CD14-positive monocyte (primary cell): ENCODE measurements around the gene TOM1L2. TPM values are rescaled to one million over a fixed set of nuclear protein-coding genes. Genes with fewer than 3 reads are reported as not detected.

Source experiments
- DNase-seq, 3 donors: peaks; one replicate each; pipeline ENCODE4 v3.0.0-alpha.2; 2011 to 2022
- H2AFZ ChIP-seq: 2 replicates; pipeline ENCODE4 v1.6.0; 2012; ENCODE audit warnings: mild to moderate bottlenecking, low read depth, low read length, inconsistent platforms; ENCODE audit not compliant: insufficient read depth, poor library complexity, severe bottlenecking
- H3K27ac ChIP-seq, 2 donors: 1 replicate in 1 of 2; 2 replicates in 1 of 2; pipeline ENCODE4 v1.5.1; 2012 to 2013; ENCODE audit warnings: low read length in 2 of 2, control low read depth in 1 of 2, inconsistent platforms in 1 of 2, low read depth in 1 of 2, mild to moderate bottlenecking in 1 of 2
- H3K27me3 ChIP-seq, 2 donors: one replicate each; pipeline versions ENCODE4 v1.6.0 to v1.6.1; 2011 to 2013; ENCODE audit warnings: low read length in 2 of 2; ENCODE audit not compliant: control insufficient read depth in 2 of 2, insufficient read depth in 2 of 2
- H3K36me3 ChIP-seq, 2 donors: replicated peaks in 1 of 2; 1 replicate in 1 of 2; 2 replicates in 1 of 2; pipeline versions ENCODE4 v1.5.1 to v1.6.1; 2012 to 2013; ENCODE audit warnings: low read length in 2 of 2, control low read depth in 1 of 2, inconsistent platforms in 1 of 2, mild to moderate bottlenecking in 1 of 2; ENCODE audit not compliant: insufficient read depth in 2 of 2, control insufficient read depth in 1 of 2
- H3K4me1 ChIP-seq, 2 donors: 1 replicate in 1 of 2; 2 replicates in 1 of 2; pipeline versions ENCODE4 v1.5.1 to v1.6.1; 2012 to 2013; ENCODE audit warnings: low read length in 2 of 2, control low read depth in 1 of 2, inconsistent platforms in 1 of 2, mild to moderate bottlenecking in 1 of 2, moderate library complexity in 1 of 2; ENCODE audit not compliant: insufficient read depth in 2 of 2, control insufficient read depth in 1 of 2
- H3K4me2 ChIP-seq: replicated peaks from 2 replicates; pipeline ENCODE3; 2012; ENCODE audit warnings: low read length, moderate library complexity, mild to moderate bottlenecking; ENCODE audit not compliant: poor library complexity, severe bottlenecking; ENCODE audit errors: extremely low read depth
- H3K4me3 ChIP-seq, 3 experiments: fragments of 200-600 bp in 1 of 3; sonication (generic) in 1 of 3; replicated peaks in 1 of 3; 1 replicate in 2 of 3; 2 replicates in 1 of 3; pipeline ENCODE4 v1.5.1; 2011 to 2013; ENCODE audit warnings: low read length in 3 of 3, mild to moderate bottlenecking in 3 of 3, control low read depth in 2 of 3, low read depth in 2 of 3, inconsistent platforms in 1 of 3, moderate library complexity in 1 of 3
- H3K79me2 ChIP-seq: 2 replicates; pipeline ENCODE4 v1.6.0; 2012; ENCODE audit warnings: mild to moderate bottlenecking, control low read depth, inconsistent platforms, low read length, moderate library complexity; ENCODE audit not compliant: insufficient read depth
- H3K9ac ChIP-seq: 2 replicates; pipeline ENCODE4 v1.6.0; 2017; ENCODE audit warnings: low read length, mild to moderate bottlenecking; ENCODE audit not compliant: insufficient read depth, poor library complexity, severe bottlenecking
- H3K9me3 ChIP-seq, 2 donors: replicated peaks in 1 of 2; 1 replicate in 1 of 2; 2 replicates in 1 of 2; pipeline versions ENCODE4 v1.5.1 to v1.6.1; 2012 to 2013; ENCODE audit warnings: low read length in 2 of 2, control low read depth in 1 of 2; ENCODE audit not compliant: control insufficient read depth in 1 of 2, insufficient read depth in 1 of 2
- H4K20me1 ChIP-seq: 2 replicates; pipeline ENCODE4 v1.6.0; 2012; ENCODE audit warnings: mild to moderate bottlenecking, low read length, control low read depth, moderate library complexity; ENCODE audit not compliant: insufficient read depth
- H3K27ac Mint-ChIP-seq, 7 donors: one replicate each; pipeline ENCODE4 v1.8.0; 2020; ENCODE audit warnings: mild to moderate bottlenecking in 7 of 7, mixed read lengths in 7 of 7, moderate library complexity in 6 of 7, inconsistent platforms in 2 of 7
- H3K27me3 Mint-ChIP-seq, 3 donors: one replicate each; pipeline ENCODE4 v1.8.0; 2021 to 2022; ENCODE audit warnings: low read depth in 3 of 3, mild to moderate bottlenecking in 3 of 3, mixed read lengths in 3 of 3, moderate library complexity in 3 of 3, inconsistent platforms in 1 of 3
- H3K36me3 Mint-ChIP-seq, 2 donors: one replicate each; pipeline ENCODE4 v1.8.0; 2020; ENCODE audit warnings: mixed read lengths in 2 of 2, inconsistent platforms in 1 of 2, mild to moderate bottlenecking in 1 of 2
- H3K4me1 Mint-ChIP-seq: one replicate; pipeline ENCODE4 v1.8.0; 2020; ENCODE audit warnings: mild to moderate bottlenecking, mixed read lengths
- H3K4me3 Mint-ChIP-seq, 2 donors: one replicate each; pipeline ENCODE4 v1.8.0; 2020; ENCODE audit warnings: mild to moderate bottlenecking in 2 of 2, mixed read lengths in 2 of 2, moderate library complexity in 1 of 2
- H3K9me3 Mint-ChIP-seq, 7 donors: one replicate each; pipeline ENCODE4 v1.8.0; 2020 to 2022; ENCODE audit warnings: mixed read lengths in 7 of 7, mild to moderate bottlenecking in 6 of 7, moderate library complexity in 6 of 7, inconsistent platforms in 2 of 7
- CTCF ChIP-seq: fragments of 200-600 bp; IDR thresholded peaks from one replicate; pipeline ENCODE4 v1.8.0; 2022; ENCODE audit warnings: antibody characterized with exemption, mild to moderate bottlenecking
- WGBS: methylation state at CpG from one replicate; pipeline ENCODE4 v1.1.5; 2013; ENCODE audit warnings: missing lambda C conversion rate; ENCODE audit not compliant: insufficient coverage; 5-methylcytosine and 5-hydroxymethylcytosine counted together
- intact Hi-C, 2 donors: fragments of 100-400 bp; cut with micrococcal nuclease; formaldehyde crosslinking; loops; one replicate each; pipeline versions ENCODE4 v1.15.0 to v1.15.1; 2023
- polyA plus RNA-seq, 3 donors: library from polyadenylated mRNA; depleted of rRNA in 1 of 3; unstranded in 2 of 3; stranded (reverse) in 1 of 3; fragments of 300-500 nt in 2 of 3; fragments of >200 nt in 1 of 3; fragmentation: Illumina TruSeq in 2 of 3; gene quantifications; 1 replicate in 2 of 3; 2 replicates in 1 of 3; pipeline ENCODE4 v1.2.3, GENCODE V29; 2012 to 2021

Gene TOM1L2
- polyA plus RNA-seq, 3 donors = 1.7 to 28.2 (median 2.8) TPM

DNA sequence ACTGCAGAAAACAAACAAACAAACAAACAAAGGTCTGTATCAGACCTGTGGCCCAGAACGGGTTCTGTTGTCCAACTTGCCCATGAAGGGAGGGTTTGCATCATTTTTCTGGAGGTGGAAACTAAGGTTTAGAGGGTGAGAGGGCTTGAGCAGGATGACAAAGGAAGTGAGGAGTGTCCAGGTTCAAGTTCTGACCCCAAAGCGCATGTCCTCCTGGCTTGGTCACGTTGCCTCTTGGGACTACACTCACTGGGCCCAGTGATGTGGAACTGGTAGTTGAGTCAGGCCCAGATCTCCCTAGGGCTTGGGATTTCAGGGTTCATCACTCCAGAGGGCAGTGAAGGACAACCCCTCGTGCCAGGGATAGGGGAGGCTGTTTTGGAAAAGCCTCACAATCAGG lies 137.2 kb downstream of the TOM1L2 start:
- Mint-ChIP-seq H3K4me3 (peak overlapping the region; percentile 24 to 52), H3K27me3 (peaks cover 0 to 4% (median 2%) of the 10 kb centered on the region in 3 donors), H3K4me1 (peaks cover 57% of the 10 kb centered on the region), H3K36me3 (peaks cover 22 to 33% of the 10 kb centered on the region in 2 donors), H3K27ac (peak overlapping the region in 3 of 7 donors; percentile 18 to 93 (median 80)), H3K9me3 (no peaks in the 10 kb centered on the region)
- intact Hi-C loops = loop anchor here in 1 of 2 donors (10.0 kb wide), 1 partner anchor 150 kb away; the partner anchor contains the start of gene RAI1
- Histone ChIP-seq H3K4me2 (peak overlapping the region; percentile 91), H3K27ac (no peak overlapping the region), H3K4me3 (peak overlapping the region in 1 of 3 experiments; percentile 91), H4K20me1 (peaks cover 58% of the 10 kb centered on the region), H3K4me1 (peaks cover 55 to 62% of the 10 kb centered on the region in 2 donors), H2AFZ (no peak overlapping the region), H3K27me3 (no peaks in the 10 kb centered on the region), H3K9me3 (no peaks in the 10 kb centered on the region), H3K79me2 (peaks cover 56% of the 10 kb centered on the region), H3K9ac (no peak overlapping the region), H3K36me3 (peaks cover 11 to 24% of the 10 kb centered on the region in 2 donors)
- WGBS = 100% methylated on average over 3 of the region's 4 CpGs
- no peak for DNase-seq
- no peak for TF ChIP-seq CTCF

DNA sequence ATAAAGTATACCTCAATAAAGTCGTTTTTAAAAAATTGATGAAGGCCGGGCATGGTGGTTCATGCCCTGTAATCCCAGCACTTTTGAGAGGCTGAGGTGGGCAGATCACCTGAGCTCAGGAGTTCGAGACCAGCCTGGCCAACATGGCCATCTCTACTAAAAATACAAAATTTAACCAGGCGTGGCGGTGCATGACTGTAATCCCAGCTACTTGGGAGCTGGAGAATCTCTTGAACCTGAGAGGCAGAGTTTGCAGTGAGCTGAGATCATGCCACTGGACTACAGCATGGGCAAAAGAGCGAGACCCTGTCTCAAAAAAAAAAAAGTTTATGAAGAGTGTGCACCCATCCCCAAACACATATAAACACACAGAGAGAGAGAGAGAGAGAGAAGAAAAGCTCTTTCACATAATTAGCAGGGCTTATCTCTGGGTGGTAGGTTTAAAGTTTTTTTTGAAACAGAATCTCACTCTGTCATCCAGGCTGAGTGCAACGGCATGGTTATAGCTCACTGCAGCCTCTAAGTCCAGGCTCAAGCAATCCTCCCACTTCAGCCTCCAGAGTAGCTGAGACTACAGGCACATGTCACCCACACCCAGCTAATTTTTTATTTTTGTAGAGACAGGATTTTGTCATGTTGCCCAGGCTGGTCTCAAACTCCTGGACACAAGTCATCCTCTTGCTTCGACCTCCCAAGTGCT lies 138.4 kb downstream of the TOM1L2 start:
- peaks cover 44 to 50% of the 10 kb centered on the region in 2 donors for H3K4me1 ChIP-seq
- Mint-ChIP-seq H3K4me1 (peaks cover 46% of the 10 kb centered on the region), H3K9me3 (no peaks in the 10 kb centered on the region), H3K4me3 (peak overlapping the region in 1 of 2 donors; percentile 39), H3K27ac (peak overlapping the region in 6 of 7 donors; percentile 9 to 80 (median 55)), H3K36me3 (peaks cover 22 to 34% of the 10 kb centered on the region in 2 donors), H3K27me3 (peaks cover 0 to 4% (median 2%) of the 10 kb centered on the region in 3 donors)
- no peak overlapping the region for H3K4me3 ChIP-seq
- WGBS = 100% methylated on average over 3 of the region's 8 CpGs
- no peaks in the 10 kb centered on the region for H3K9me3 ChIP-seq
- intact Hi-C loops = loop anchor here in 1 of 2 donors (10.0 kb wide), 1 partner anchor 149 kb away; the partner anchor contains the start of gene RAI1
- DNase-seq = no peak
- no peak overlapping the region for H3K4me2 ChIP-seq
- H3K9ac ChIP-seq = no peak overlapping the region
- peaks cover 12 to 28% of the 10 kb centered on the region in 2 donors for H3K36me3 ChIP-seq
- no peak overlapping the region for H2AFZ ChIP-seq
- no peaks in the 10 kb centered on the region for H3K27me3 ChIP-seq
- H3K79me2 ChIP-seq = peaks cover 51% of the 10 kb centered on the region
- H3K27ac ChIP-seq = peak overlapping the region in 1 of 2 donors; percentile 38
- TF ChIP-seq CTCF = no peak
- H4K20me1 ChIP-seq = peaks cover 67% of the 10 kb centered on the region
